ENCODE measurements around the gene TBX21.

The TBX21 gene

DNA sequence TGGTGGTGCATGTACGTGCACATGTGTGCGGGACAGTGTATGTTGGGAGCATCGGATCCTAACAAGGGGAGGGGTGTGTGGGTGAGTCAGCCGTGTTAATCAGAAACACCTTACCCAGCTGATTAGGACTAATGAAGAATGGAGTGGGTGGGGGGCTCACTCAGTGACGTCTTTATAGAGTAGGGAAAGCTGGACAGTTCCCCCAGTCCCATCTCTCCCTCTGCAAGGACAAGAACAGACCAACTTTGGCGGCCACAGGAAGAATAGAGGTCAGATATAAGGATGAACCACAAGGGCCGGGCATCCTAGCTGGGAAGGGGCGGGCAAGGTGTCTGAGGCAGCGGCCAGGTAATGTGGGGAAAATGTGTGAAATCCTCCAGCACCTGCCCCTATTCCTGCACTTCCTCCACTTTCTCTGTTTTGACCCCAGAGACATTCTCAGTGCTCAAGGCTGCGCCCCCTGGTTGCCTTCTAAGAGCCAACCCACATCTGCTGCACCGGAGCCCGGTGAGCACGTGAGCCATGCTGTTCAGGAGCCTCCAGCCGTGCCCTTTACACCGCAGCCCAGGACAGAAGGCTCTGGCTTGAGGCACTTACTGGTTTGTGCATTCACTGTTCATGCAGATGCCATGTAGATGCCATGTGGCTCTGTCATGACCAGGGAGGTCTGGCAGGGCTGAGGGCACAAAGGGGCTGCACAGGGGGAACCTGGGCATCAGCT is 18.9 kb upstream of the TBX21 start:
- DNase-seq (ENCODE audit: low read depth, low spot score): no peak

DNA sequence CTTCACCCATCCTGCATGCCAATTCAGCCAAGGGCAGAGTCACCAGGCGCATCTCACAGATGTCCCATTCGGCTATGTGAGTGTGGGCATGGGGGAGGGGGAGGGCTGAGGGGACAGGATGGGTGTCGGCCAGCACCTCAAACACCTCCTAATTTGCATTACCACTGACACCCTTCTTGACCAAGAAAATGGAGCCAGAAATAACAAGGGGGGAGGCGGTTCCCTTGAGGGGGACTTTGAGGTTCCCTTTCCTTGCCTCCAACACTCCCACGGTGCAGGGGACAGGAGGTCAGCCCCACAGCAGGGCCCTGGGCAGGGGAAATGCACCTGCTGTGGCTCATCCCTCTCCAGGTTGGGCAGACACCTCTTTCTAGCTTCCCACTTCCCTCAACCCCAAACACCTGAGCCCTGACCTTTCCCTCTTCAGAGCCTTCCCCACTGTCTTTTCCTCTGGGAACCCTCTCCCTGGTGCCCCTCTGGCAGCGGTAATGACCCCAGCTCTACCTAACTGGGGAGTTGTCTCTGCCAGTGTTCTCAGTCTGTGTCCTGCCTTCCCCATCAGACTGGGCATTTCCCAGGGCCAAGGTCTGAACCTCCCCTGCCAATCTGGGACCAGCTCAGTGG is 18.2 kb upstream of the TBX21 start:
- DNase-seq (ENCODE audit: low read depth, low spot score): no peak

DNA sequence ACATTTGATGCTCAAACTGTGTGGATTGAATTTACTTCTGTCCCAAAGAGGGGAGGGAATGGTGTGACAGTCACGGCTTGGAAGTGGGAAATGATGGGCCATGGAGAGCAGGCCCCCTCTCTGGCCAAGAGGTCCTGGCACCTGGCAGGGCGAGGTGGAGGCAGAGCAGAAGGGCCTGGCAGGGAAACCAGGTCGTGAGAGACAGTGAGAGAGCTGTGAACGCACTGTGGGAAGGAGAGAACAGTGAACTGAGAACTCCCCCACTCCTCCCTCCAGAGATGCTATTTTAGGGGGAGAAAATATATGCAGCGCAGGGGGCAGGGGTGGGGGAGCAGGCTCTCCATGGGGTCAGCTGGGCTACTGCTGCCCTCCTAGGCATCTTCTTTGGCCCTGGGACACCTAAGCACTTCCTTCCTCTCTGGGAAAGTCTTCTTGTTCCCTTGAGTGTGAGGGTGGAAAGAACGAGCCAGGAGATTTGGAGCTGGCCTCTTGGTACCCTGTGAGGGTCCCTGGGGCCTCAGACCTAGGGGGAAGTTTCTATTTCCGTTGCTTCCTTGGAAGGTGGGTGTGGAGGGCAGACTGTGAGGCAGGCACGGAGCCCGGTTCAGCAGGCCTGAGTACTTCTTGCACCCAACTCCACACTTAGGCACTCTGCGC is 17.2 kb upstream of the TBX21 start:
- no peak for DNase-seq (ENCODE audit: low read depth, low spot score)

DNA sequence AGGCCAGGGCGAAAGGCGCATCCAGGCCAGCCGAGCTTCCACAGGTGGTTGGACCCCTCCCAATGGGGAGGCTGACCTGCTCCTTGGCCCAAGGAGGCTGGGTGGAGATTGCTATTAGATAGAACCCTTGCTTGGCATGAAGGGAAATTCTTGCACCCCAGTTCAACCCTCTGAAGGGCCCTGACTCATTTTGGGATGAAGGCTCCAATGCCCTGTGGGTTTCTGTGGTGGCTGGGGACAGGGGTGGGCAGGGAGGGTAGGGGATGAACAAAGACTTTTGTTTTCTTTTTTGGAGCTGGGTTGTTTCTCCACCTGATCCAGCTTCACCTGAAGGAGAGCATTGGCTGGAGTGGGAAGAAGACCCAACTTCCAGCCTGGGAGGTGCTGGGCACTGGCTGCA is 16.7 kb upstream of the TBX21 start:
- no peak for DNase-seq (ENCODE audit: low read depth, low spot score)

DNA sequence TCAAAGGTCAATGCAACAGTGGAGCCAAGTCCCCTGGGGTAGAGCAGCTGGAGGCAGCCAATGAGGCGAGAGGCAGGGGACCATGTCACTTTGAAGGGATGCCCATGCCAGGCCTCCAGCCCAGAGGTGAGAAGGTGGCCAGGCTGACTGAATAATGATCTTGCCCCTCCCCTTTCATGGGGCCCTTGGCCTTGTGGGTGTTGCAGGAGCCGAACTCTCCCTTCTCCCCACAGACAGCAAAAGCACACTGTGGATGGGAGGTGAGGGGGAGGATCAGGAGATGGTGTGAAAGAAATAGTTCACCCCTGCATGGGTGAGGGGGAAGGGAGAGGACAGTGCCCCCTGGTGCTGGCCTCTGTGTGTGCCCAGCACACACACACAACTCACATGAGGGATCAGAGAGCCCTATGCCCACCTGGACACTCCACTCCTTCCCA is 15.8 kb upstream of the TBX21 start:
- no peak for DNase-seq (ENCODE audit: low read depth, low spot score)

DNA sequence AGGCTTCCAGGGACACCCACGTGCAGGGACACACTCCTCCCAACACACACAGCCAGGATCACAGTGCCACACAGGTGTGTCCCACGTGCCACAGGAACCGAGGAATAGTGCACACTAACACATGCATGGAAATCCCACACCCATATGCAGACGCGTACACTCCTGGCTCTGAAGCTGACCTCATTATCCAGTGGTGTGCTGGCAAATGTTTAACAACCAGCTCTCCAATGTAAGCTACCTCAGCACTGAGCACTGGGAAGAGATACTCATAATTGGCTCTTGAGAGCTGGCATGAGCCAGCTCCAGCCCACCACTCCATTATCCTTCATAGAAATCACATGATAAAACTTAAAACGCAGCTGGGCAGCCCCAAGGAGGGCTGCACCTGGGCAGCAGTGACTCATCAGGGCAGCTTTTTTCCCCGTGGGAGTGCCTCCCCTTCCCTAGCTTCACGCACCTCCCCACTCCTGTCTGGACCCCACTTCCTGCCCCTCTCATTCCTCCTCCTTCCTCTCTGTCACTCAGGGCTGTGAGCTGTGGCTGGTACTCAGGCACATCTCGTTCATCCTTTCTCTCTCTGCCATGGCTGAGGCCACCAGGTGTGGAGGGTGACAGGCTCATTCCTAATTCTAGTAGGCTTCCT is 14.9 kb upstream of the TBX21 start:
- no peak for DNase-seq (ENCODE audit: low read depth, low spot score)

DNA sequence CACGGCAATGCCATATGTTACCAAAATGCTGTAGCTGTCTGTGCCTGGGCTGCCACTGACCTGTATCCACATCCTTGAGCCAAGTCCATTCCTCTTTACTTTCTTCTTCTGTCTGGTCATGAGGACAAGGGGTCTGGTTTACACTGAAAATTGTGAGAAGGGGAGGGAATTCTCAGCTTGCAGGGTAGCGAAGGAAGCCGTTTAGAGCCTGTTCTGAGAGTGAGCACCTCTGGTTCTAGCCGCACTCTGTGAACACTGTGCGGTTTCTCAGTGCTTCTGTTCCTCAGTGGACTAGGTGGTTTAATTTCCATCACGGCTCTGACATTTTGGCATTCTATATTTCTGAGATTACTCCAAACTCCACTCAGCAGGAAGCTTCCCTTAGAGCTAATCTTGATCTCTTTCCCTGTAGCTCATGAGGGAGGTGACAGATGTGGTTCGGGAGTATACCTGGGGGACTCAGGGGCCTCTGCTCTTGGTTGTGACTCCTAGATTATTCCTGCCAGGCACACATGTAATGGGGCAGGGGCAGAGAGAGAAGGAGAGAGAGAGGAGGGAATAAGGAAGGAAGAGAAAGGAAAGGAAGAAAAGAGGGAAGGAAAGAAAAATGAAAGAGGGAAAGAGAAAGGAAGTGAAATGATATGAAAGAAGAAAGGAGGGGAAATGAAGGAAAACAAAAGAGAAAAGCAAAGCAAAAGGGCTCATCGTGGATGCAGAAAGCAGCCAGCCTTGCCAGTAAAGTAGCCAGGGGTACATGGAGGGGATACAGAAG is 14.2 kb upstream of the TBX21 start:
- DNase-seq (ENCODE audit: low read depth, low spot score): no peak

DNA sequence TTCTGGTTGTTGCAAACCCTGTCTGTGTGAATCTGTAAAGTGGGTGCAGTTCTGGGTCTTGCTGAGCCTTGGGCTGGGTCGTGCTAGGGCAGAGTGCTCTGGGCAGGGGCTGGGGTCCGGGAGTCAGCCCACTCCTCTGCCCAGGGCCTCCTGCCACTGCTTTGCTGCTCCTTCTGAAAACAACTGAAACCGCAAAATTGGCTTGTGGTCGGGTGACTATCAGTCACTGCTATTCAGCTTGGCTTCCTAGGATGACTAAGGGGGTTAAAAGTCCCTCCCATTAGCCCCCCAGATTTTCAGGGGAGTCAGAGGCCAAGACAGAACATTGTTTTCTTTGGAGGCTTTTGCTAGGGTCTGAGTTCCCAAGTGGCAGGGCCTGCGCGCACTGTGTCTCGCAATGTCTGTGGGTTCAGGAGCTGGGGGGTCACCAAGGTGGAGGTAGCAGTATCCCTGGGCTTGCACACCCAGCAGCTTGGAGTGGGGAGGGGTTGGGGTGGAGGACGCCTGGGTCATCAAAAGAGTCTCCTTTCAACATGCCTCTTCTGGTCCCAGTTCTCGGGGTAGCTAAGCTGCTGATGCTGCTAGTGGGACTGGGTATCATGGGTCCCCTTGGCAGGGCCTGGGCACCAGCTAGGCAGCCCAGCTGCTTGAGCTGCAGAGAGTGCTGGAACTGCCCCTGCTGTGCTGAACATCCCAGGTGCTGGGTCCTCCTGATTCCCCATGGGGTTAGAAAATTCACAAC is 13.5 kb upstream of the TBX21 start:
- peak; percentile 51 for DNase-seq (ENCODE audit: low read depth, low spot score)

DNA sequence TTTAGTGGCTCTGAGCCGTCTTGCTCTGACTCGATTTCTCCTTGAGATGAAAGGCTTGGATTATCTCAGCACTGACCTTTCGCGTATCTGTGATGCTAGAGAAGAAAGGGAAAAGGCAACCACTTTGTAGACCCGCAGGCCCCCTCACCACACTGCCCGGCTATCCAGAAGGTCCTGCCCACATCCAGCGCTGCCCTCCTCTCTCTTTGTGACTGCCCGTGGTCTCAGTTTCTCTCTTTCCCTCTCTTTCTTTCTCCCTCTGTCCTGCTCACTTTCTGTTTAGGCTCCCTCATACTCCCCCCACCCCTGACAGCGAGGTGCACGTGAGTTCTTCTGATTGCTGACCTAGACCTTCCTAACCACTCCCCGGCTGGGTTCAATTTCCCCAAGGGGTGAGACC is 12.8 kb upstream of the TBX21 start:
- no peak for DNase-seq (ENCODE audit: low read depth, low spot score)

DNA sequence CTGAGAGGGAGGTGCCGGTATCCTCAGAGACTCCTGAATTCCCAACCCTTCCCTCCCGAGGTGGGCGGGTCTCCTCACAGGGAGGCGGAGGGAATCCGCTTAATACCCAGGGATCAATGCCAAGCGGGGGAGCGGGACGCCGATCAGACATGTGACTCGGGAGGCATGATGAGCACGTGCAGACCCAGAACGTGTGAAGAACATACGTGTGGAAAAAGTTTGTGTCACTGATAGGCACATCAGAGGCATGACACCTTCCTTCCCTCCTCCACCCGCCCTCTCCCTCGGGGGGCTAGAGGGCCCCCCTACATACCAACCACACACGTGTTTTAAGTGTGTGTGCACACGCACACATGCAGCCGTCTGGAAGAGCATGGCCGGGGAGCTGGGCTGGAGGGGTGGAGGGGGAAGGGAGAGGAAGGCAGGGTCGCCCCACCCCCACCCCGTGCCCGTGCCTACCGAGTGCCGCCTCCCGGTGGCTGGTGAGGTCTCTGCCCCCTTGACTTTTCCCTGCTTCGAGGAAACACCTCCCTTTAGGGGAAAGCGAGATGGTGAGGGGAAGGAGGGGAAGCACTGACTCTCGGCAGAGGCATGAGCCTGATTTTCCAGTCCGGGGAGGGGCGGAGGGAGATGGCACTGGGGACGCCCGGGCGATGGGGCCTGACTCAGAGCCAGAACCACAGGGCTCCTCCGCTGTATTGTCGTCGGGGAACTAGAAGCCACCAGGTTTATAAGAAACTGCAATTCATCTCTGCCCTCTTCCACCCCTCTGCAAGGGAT is 12.1 kb upstream of the TBX21 start:
- peak; percentile 84 for DNase-seq (ENCODE audit: low read depth, low spot score)

DNA sequence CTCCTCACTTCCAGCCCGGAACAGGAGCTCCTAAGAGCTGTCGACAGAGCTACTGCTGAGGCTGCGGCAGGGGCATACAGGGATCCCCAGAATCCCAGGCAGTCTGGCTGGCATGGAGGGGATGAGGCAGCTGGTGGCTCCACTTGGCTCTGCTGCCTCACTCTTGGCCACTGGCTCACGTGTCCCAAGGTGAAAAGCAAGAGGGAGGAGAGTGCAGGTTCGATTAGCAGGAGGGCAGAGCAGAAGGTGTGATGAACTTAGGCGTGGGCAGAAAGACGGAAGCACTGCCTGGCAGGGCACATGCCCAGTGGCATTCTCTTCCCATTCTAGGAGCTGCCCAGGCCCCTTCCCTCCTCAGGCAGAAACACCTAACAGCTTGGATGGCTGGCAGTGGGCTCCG is 11.3 kb upstream of the TBX21 start:
- no peak for DNase-seq (ENCODE audit: low read depth, low spot score)

DNA sequence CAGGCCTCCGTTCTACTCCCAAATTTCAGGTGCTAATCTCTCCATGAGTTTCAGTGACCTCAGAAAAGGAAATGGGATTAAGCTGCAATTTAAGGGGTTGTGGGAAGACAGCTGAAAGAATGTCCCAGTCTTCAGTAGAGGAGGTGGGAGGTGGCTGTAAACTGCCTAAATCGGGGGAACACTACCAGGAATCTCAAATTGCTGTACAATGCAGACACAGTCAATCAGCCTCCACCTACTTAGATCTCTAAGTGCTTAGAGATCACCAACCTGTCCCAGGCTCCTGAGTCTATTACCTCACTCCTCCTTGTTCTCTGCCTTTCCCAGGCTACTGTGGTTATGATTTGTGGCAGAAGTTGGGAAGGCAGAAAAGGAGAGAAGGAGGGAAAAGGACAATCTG is 8.3 kb upstream of the TBX21 start:
- DNase-seq (ENCODE audit: low read depth, low spot score): no peak

DNA sequence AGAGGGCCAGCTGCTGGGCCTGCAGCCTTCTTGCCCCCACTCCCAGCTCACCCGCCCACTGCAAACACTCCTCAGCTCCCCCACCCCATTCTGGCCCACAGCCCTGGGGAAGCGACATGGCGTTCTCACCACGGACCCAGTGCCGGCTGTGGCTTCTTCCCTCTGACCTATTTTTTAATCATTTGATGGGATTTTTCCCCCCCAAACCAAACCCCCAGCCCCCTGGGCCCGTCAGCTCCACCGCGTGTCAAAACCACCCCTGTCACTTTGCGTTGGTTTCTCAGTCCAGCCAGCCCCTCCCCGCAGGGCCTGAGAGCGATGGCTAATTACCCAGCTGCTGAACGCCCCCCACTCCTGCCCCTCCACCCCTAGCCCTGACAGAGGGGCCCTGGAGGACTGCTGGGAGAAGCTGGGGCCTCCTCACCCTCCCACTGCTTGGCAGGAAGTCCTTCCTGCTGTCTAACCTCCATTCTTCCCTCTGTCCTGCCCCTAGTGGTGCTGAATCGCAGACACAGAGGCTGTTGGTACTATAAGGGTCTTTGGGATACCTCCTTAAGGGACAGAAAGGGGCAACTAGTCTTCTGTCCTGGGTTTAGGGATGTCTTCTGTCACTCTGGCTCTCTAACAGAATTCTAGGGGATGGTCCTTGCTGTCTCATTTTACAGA is 7.5 kb upstream of the TBX21 start:
- DNase-seq (ENCODE audit: low read depth, low spot score): no peak

DNA sequence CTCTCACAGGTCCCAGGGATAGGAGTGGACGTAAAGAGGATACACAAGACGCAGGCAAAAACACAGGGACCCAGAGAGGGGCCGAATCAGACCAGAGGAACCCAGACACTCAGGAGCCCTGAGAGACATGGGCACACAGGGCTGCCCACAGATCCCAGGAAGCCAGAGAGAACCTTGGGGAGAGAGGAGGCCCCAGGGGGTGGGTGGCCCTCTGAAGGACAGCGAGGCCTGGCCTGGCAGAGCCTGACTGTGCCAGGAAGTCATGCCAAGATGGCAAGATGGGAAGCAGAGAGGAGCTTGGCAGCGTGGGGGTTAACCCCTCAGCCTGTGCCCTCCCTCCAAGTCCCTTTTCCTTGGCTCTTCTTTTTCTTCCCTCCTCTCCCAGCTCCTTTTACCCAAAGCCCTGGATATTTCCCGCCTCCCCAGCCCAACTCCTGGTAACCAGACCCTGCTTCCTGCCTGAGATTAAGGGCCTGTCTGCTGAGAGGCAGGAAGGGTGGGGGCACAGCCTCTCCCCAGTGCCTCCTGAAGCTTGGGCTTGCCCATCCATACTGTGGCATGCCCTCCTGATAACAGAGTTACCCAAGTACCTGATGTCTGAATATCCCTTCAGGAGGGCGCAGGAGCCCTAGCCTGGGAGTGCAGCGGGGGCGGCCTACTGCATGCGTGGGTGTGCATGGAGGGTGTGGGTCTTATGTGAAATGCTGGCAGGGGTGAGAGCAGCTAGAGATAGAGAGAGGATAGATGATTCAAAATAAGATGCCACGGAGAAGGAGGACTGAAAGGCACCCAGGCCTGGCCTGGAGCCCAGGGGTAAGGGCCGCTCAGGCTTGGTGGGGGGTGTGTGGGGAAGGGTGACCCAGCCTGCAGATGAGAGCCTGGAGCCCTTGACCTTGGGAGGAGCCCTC is 6.0 kb upstream of the TBX21 start:
- DNase-seq (ENCODE audit: low read depth, low spot score): no peak

DNA sequence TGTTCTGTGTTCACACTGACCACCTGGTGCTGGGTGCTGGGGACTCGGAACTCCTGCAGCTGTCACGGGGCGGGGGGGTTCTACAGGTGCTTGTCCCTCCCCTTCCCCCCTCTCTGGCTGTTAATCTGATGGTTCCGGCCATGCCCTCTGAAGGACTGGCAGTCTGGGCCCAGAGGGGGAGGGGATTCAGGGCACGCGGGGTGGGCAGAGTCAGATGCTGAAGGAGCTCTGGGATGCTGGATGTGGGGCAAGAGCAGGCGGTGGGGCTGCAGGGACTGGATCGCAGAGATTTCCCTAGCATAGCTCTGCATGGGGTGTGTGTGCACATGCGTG is 5.4 kb upstream of the TBX21 start:
- no peak for DNase-seq (ENCODE audit: low read depth, low spot score)

DNA sequence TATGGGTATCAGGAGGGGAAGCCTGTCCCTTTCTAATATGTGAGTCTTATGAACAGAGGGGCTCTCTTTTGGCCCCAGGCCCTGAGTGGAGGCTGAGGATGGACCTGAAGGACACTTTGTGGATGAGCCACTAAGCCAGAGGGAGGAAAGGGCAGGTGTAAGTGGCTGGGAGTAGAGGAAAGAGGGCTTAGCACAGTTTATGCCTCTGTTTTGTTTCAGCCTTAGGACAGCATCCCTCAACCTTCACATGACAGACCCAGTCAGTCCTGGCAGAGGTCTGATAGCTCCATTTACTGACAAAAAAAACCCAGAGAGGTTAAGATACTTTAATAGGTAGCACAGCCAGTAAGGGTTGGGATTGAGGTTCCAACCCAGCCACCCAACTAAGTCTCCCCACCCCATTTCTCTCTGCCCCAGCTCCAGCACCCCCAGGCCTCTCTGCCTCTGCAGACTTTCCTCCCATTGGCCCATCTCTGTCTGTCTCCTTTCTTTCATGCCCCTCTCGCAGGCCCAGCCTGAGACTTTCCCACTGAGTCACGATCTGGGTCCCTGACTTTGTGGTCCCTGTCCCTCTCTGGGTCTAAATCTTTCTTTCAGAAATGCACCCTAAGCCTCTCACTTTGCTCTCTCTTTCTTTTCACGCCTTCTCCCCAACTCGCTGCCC is 4.7 kb upstream of the TBX21 start:
- DNase-seq (ENCODE audit: low read depth, low spot score): no peak

DNA sequence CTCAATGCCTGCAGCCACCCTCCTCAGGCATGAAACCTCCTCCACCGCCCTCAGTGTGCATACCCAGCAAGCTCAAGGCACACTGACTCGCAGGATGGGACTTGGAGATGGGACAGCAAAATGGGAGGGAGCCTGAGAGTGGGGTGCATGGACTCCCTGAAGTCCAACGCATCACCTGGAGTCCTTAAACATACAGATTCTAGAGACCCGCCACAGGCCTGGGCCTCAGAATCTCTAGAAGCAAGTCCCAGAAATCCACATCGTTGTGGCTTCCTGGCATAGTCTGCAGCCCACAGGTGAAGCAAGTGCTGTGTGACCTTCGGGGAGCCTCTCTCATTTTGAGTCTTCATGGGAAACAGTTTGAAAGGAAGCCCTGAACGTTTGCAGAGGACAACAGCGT is 3.6 kb upstream of the TBX21 start:
- DNase-seq (ENCODE audit: low read depth, low spot score): no peak

DNA sequence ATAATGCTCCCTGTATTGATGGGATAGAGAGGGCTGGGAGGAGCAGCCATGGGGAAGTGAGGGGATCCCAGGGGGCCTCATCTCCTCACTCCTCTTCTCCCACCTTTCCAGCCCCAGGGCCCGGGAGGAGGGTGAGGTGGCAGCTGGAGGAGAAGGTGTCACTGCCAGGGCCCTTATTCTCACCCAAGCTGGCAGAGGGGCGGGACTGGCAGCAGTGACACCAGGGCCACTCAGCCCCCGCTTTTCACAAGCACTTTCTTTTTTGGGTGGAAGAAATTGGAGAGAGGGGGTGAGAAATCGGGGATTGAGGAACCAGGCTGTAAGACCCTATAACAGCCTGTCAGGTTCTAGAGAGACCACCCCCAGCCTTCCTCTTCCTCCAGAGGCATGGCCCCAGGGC is 2.4 kb upstream of the TBX21 start:
- DNase-seq (ENCODE audit: low read depth, low spot score): no peak
